ENCODE data around the gene CACNA1C. TPM values are rescaled to one million over a fixed set of nuclear protein-coding genes. Genes with fewer than 3 reads are reported as not detected.

Gene CACNA1C
- total RNA-seq, 1 experiment from 2014 or later: 3.7 TPM

DNA sequence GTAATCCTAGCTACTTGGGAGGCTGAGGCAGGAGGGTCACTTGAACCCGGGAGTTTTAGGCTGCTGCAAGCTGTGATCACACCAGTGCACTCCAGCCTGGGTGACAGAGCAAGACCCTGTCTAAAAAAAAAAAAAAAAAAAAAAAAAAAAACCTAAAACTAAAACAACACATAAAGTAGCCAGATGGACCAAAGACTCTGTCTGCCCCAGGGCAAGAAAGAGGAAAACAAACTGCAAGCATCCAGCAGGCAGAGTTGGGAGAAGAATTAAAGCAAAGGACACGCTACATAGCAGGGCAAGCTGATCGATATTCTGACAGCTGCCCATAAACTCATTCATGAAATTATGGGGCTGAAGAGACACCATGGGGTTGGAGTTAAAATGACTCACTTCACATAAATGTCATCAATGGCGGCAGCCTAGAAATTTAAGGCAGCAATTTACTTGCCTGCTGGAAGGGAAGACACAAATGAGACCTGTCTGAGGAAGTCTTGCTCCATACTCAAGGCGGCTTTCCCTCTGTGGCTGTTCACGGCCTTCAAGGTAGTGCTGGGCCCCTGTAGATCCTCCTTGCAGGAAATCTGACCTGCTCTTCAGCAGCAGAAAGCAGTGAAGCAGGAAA is 482.9 kb downstream of the CACNA1C start:
- peak; percentile 46 for DNase-seq (ENCODE audit: low spot score)
- intact Hi-C loops (cut with micrococcal nuclease; ENCODE audit: unreplicated experiment): no loop called here
- CTCF ChIA-PET: interaction anchor here (0.7 kb wide), 1 partner anchor 245 kb away, joined by 4 read pairs; no protein-coding TSS in a partner anchor
- H3K36me3 ChIP-seq (ENCODE audit: insufficient read depth, low read length, poor library complexity, severe bottlenecking): no peaks in the 10 kb centered on the region
- H3K27ac ChIP-seq (ENCODE audit: low read depth, low read length, poor library complexity, severe bottlenecking): no peak overlapping the region
- no peak overlapping the region for H3K4me3 ChIP-seq (ENCODE audit: low read depth, low read length, poor library complexity, severe bottlenecking)
- no TSS peak for BruUV-seq (replicated peaks)
- no peaks in the 10 kb centered on the region for H3K4me1 ChIP-seq (ENCODE audit: insufficient read depth, low read length, poor library complexity, severe bottlenecking)
- no peak for TF ChIP-seq EZH2 (IDR thresholded peaks at IDR 0.05; ENCODE audit: borderline replicate concordance, low read depth, low read length, poor library complexity, severe bottlenecking)
- TF ChIP-seq, protein P1, sequence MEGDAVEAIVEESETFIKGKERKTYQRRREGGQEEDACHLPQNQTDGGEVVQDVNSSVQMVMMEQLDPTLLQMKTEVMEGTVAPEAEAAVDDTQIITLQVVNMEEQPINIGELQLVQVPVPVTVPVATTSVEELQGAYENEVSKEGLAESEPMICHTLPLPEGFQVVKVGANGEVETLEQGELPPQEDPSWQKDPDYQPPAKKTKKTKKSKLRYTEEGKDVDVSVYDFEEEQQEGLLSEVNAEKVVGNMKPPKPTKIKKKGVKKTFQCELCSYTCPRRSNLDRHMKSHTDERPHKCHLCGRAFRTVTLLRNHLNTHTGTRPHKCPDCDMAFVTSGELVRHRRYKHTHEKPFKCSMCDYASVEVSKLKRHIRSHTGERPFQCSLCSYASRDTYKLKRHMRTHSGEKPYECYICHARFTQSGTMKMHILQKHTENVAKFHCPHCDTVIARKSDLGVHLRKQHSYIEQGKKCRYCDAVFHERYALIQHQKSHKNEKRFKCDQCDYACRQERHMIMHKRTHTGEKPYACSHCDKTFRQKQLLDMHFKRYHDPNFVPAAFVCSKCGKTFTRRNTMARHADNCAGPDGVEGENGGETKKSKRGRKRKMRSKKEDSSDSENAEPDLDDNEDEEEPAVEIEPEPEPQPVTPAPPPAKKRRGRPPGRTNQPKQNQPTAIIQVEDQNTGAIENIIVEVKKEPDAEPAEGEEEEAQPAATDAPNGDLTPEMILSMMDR (conservative IDR thresholded peaks at IDR 0.05; ENCODE audit: low read depth, low read length): no peak
- no peaks in the 10 kb centered on the region for H3K27me3 ChIP-seq (replicated peaks; ENCODE audit: insufficient read depth, low read depth, low read length, poor library complexity)
- POLR2A ChIA-PET (ENCODE audit: low non-redundant PET): no interaction called here
- no peaks in the 10 kb centered on the region for H3K9me3 ChIP-seq (ENCODE audit: low read depth, low read length, poor library complexity, severe bottlenecking)

DNA sequence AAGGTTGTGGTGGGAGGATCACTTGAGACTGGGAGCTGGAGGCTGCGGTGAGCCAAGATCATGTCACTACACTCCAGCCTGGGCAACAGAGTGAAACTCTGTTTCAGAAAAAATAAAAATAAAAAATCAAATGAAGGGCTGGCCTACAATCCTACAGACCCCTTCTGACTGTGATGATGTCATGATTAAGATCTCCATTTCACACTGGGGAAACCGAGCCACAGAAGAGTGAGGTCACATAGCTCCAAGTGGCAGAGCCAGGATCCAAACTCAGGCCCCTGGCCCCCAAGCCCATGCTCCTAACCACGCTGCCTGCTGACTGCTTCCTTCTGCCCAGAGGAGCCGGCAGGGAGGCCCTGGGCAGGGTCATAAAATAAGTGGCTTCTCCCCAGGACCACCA is 483.9 kb downstream of the CACNA1C start:
- ChIA-PET CTCF (no interaction called here), POLR2A (ENCODE audit: low non-redundant PET) (no interaction called here)
- H3K9me3 ChIP-seq (ENCODE audit: low read depth, low read length, poor library complexity, severe bottlenecking): no peaks in the 10 kb centered on the region
- H3K4me1 ChIP-seq (ENCODE audit: insufficient read depth, low read length, poor library complexity, severe bottlenecking): no peaks in the 10 kb centered on the region
- intact Hi-C loops (cut with micrococcal nuclease; ENCODE audit: unreplicated experiment): no loop called here
- no peak overlapping the region for H3K4me3 ChIP-seq (ENCODE audit: low read depth, low read length, poor library complexity, severe bottlenecking)
- no peaks in the 10 kb centered on the region for H3K36me3 ChIP-seq (ENCODE audit: insufficient read depth, low read length, poor library complexity, severe bottlenecking)
- no TSS peak for BruUV-seq (replicated peaks)
- no peaks in the 10 kb centered on the region for H3K27me3 ChIP-seq (replicated peaks; ENCODE audit: insufficient read depth, low read depth, low read length, poor library complexity)
- no peak overlapping the region for H3K27ac ChIP-seq (ENCODE audit: low read depth, low read length, poor library complexity, severe bottlenecking)
- TF ChIP-seq, protein P1 (conservative IDR thresholded peaks at IDR 0.05; ENCODE audit: low read depth, low read length): no peak
- TF ChIP-seq EZH2 (IDR thresholded peaks at IDR 0.05; ENCODE audit: borderline replicate concordance, low read depth, low read length, poor library complexity, severe bottlenecking): no peak
- DNase-seq (ENCODE audit: low spot score): no peak

DNA sequence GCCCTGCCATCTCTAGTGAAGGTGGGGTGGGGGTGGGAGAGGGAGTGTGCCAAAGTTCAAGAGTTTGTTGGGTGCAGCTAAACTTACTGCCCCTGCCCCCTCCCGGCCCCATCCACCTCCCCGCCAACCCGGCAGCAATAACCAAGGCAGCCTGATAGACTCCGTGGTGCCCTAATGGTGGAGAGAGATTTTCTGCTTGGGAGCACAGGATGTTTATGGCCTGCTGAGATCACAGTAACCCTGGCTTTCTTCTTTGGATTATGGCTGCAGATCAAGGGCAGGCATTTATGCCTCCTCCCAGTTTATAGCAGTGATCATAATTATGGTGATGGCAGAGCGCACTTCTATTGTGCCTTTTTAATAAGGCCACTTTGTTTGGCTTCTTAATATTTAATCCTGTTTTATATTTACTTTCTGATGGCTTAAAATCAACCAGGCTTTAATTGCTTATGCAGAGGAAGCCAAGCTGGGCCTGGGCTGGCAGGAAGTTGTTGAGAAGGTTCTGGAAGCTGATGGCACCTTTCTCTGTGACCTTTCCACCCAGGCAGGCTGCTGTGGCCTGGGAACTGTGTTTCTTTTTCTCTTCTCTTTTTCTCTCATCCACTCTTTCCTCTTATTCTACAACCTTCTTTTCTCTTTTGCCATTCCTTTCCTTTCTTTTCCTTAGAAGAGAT is 485.2 kb downstream of the CACNA1C start:
- TF ChIP-seq, protein P1 (conservative IDR thresholded peaks at IDR 0.05; ENCODE audit: low read depth, low read length): no peak
- TF ChIP-seq EZH2 (IDR thresholded peaks at IDR 0.05; ENCODE audit: borderline replicate concordance, low read depth, low read length, poor library complexity, severe bottlenecking): no peak
- Histone ChIP-seq H3K27me3 (replicated peaks; ENCODE audit: insufficient read depth, low read depth, low read length, poor library complexity) (no peaks in the 10 kb centered on the region), H3K9me3 (ENCODE audit: low read depth, low read length, poor library complexity, severe bottlenecking) (no peaks in the 10 kb centered on the region), H3K27ac (ENCODE audit: low read depth, low read length, poor library complexity, severe bottlenecking) (no peak overlapping the region), H3K4me3 (ENCODE audit: low read depth, low read length, poor library complexity, severe bottlenecking) (no peak overlapping the region), H3K36me3 (ENCODE audit: insufficient read depth, low read length, poor library complexity, severe bottlenecking) (no peaks in the 10 kb centered on the region), H3K4me1 (ENCODE audit: insufficient read depth, low read length, poor library complexity, severe bottlenecking) (no peaks in the 10 kb centered on the region)
- intact Hi-C loops (cut with micrococcal nuclease; ENCODE audit: unreplicated experiment): no loop called here
- ChIA-PET POLR2A (ENCODE audit: low non-redundant PET) (no interaction called here), CTCF (no interaction called here)
- no TSS peak for BruUV-seq (replicated peaks)
- DNase-seq (ENCODE audit: low spot score): no peak

All from A673 (cell line).